H7 (cell line): Measurements from ENCODE around the gene NKX6-2. TPM values are rescaled to one million over a fixed set of nuclear protein-coding genes. Genes with fewer than 3 reads are reported as not detected.
"Not testable (repeated sequence)": the region's sequence is repeated elsewhere in the genome, so short reads cannot be mapped to it uniquely, and the experiment has no call there.

Source experiments
- DNase-seq: peaks from one replicate; pipeline ENCODE4 v3.0.0; 2012
- H3K27me3 ChIP-seq: 2 replicates; pipeline ENCODE4 v1.6.0; 2011; ENCODE audit warnings: mild to moderate bottlenecking, low read length; ENCODE audit not compliant: control insufficient read depth, insufficient read depth
- H3K36me3 ChIP-seq: replicated peaks from 2 replicates; pipeline ENCODE4 v1.5.1; 2011; ENCODE audit warnings: low read length; ENCODE audit not compliant: control insufficient read depth, insufficient read depth
- H3K4me3 ChIP-seq: 2 replicates; pipeline ENCODE4 v1.5.1; 2011; ENCODE audit warnings: low read depth, mild to moderate bottlenecking, control low read depth, low read length, moderate library complexity; ENCODE audit not compliant: insufficient read depth
- total RNA-seq: library from RNA; depleted of rRNA; stranded (reverse); fragments of >200 nt; shearing (Covaris generic); gene quantifications from 2 replicates; pipeline ENCODE4 v1.2.3, GENCODE V29; 2014

NKX6-2 gene
- total RNA-seq, 1 experiment from 2014 or later, result 0.38 TPM

- no peak for DNase-seq
- H3K27me3 ChIP-seq, result no peaks in the 10 kb centered on the region
- no peak overlapping the region for H3K4me3 ChIP-seq
- H3K36me3 ChIP-seq, result no peaks in the 10 kb centered on the region
Measured at GRCh38 chr10:132807621-132808049, 21.7 kb upstream of the NKX6-2 start.

- DNase-seq, result no peak
- Histone ChIP-seq H3K27me3 (no peaks in the 10 kb centered on the region), H3K36me3 (no peaks in the 10 kb centered on the region), H3K4me3 (no peak overlapping the region)
Measured at GRCh38 chr10:132806561-132807003, 20.6 kb upstream of the NKX6-2 start.

GRCh38 chr10:132806110-132806509 is 20.2 kb upstream of the NKX6-2 start:
- no peak for DNase-seq
- H3K27me3 ChIP-seq, result no peaks in the 10 kb centered on the region
- H3K4me3 ChIP-seq, result no peak overlapping the region
- H3K36me3 ChIP-seq, result no peaks in the 10 kb centered on the region

- Histone ChIP-seq H3K27me3 (no peaks in the 10 kb centered on the region), H3K36me3 (no peaks in the 10 kb centered on the region), H3K4me3 (no peak overlapping the region)
- DNase-seq, result peak; percentile 76
Measured at GRCh38 chr10:132805599-132805998, 19.7 kb upstream of the NKX6-2 start.

- H3K27me3 ChIP-seq, result no peaks in the 10 kb centered on the region
- H3K4me3 ChIP-seq, result no peak overlapping the region
- no peaks in the 10 kb centered on the region for H3K36me3 ChIP-seq
- DNase-seq, result peak; percentile 82
Measured at GRCh38 chr10:132804785-132805426, 19.0 kb upstream of the NKX6-2 start.

GRCh38 chr10:132804287-132804686 is 18.3 kb upstream of the NKX6-2 start:
- no peaks in the 10 kb centered on the region for H3K27me3 ChIP-seq
- no peak overlapping the region for H3K4me3 ChIP-seq
- H3K36me3 ChIP-seq, result no peaks in the 10 kb centered on the region
- DNase-seq, result no peak

- Histone ChIP-seq H3K4me3 (no peak overlapping the region), H3K27me3 (no peaks in the 10 kb centered on the region), H3K36me3 (no peaks in the 10 kb centered on the region)
- DNase-seq, result peak; percentile 74
Measured at GRCh38 chr10:132803416-132804210, 17.7 kb upstream of the NKX6-2 start.

- DNase-seq, result peak; percentile 93
- no peaks in the 10 kb centered on the region for H3K36me3 ChIP-seq
- no peaks in the 10 kb centered on the region for H3K27me3 ChIP-seq
- H3K4me3 ChIP-seq, result no peak overlapping the region
Measured at GRCh38 chr10:132802694-132803320, 16.9 kb upstream of the NKX6-2 start.

- no peak for DNase-seq
- no peaks in the 10 kb centered on the region for H3K27me3 ChIP-seq
- H3K36me3 ChIP-seq, result no peaks in the 10 kb centered on the region
- H3K4me3 ChIP-seq, result no peak overlapping the region
Measured at GRCh38 chr10:132802048-132802447, 16.1 kb upstream of the NKX6-2 start.

GRCh38 chr10:132799865-132800264 is 13.9 kb upstream of the NKX6-2 start:
- DNase-seq, result no peak
- Histone ChIP-seq H3K27me3 (no peaks in the 10 kb centered on the region), H3K4me3 (no peak overlapping the region), H3K36me3 (no peaks in the 10 kb centered on the region)

GRCh38 chr10:132798876-132799275 is 12.9 kb upstream of the NKX6-2 start:
- H3K4me3 ChIP-seq, result no peak overlapping the region
- no peaks in the 10 kb centered on the region for H3K36me3 ChIP-seq
- DNase-seq, result no peak
- H3K27me3 ChIP-seq, result no peaks in the 10 kb centered on the region

GRCh38 chr10:132798403-132798802 is 12.5 kb upstream of the NKX6-2 start:
- H3K4me3 ChIP-seq, result no peak overlapping the region
- H3K27me3 ChIP-seq, result no peaks in the 10 kb centered on the region
- no peak for DNase-seq
- no peaks in the 10 kb centered on the region for H3K36me3 ChIP-seq

GRCh38 chr10:132797986-132798385 is 12.0 kb upstream of the NKX6-2 start:
- H3K27me3 ChIP-seq, DNase-seq, H3K4me3 ChIP-seq, H3K36me3 ChIP-seq: not testable (repeated sequence)

- H3K4me3 ChIP-seq, result no peak overlapping the region
- H3K27me3 ChIP-seq, result no peaks in the 10 kb centered on the region
- H3K36me3 ChIP-seq, result no peaks in the 10 kb centered on the region
- peak; percentile 67 for DNase-seq
Measured at GRCh38 chr10:132796846-132797245, 10.9 kb upstream of the NKX6-2 start.
